GOT3 (cell line): Measurements from ENCODE around the gene CDK8.
"Not testable (repeated sequence)": the region's sequence is repeated elsewhere in the genome, so short reads cannot be mapped to it uniquely, and the experiment has no call there.

Experiments
- DNase-seq: peaks from one replicate; lab custom pipeline; 2025; ENCODE audit warnings: mixed read lengths; lab: John Stamatoyannopoulos, UW

CDK8 gene

DNA sequence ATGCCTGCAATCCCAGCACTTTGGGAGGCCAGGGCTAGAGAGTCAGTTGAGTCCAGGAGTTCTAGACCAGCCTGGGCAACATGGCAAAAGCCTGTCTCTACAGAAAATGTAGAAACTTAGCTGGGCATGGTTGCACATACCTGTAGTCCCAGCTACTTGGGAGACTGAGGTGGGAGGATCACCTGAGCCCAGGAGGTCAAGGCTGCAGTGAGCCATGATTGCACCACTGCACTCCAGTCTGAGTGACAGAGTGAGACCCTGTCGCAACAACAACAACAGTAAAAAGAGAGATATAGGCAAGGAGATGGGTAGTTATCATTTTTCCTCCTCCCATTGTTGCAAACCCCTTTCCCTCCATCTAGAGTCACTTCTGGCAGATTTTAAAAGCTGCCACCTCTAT is 62.2 kb downstream of the CDK8 start:
- DNase-seq, result not testable (repeated sequence)

DNA sequence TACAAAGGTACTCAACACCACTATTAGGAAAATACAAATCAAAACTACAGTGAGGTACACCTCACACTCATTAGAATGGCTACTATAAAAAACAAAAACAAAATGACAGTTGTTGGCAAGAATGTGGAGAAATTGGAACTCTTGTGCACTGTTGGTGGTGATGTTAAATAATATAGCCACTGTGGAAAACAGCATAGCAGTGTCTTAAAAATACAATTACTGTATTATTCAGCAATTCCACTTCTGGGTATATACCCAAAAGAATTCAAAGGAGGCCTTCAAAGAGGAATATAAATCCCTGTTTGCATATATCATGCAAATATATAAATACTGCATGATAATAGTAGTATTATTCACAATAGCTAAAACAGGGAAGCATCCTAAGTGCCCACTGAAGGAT is 66.8 kb downstream of the CDK8 start:
- no peak for DNase-seq

- no peak for DNase-seq
Measured at GRCh38 chr13:26323127-26323526, 69.2 kb downstream of the CDK8 start.

DNA sequence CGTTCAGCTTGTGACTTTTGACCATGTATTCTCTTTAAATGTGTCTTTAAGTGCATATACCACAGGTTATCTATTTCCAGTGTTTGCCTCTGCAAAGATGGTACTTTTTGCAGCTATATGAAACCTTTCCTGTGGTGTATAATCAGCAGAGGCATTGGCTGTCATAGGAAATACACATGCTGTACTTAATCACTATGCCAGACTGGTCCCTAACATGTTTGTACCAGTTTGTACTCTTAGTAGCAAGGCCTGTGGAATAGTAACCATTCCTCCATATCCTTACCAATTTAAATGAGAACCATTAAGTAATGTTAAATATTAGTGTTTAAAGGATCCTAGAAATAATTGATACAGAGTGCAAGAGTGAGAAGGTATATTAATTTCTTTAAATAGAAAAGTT is 69.8 kb downstream of the CDK8 start:
- no peak for DNase-seq

DNA sequence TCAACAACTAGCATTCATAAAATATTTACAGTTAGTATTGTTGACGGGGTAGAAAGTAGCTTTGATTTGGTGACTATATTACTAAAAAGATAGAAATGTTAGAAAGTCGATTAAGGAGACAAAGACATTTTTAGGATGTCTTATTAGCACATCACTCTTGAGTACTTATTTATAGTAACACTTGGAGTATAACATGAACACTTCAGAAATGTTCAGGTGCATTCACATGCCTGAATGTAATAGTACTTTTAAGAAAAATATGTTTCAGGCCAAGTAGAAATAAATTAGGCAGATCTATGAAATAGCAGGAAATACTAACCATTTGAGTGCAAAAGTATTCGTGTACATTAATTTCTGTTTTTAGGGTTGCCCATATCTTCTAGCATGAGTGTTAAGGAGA is 70.4 kb downstream of the CDK8 start:
- no peak for DNase-seq

GRCh38 chr13:26324867-26325266 is 70.9 kb downstream of the CDK8 start:
- DNase-seq, result no peak

DNA sequence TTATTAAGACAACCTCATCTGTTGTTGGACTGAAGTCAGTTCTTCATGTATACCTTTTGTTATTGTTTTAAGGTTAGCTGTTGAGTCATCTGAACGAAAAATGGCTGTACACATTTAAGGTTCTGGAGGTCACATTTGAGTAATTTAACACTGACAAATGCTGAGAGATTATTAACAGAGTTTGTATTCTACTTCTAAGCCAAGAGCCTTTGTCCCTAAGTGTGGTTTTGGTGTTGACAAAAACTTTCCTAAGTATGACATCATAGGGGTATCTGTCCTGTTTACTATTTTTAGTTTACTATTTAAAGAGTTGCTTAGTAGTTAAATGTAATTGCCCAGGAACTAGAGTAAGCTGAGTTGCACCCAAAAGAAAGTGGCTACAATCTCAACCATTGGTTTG is 71.9 kb downstream of the CDK8 start:
- DNase-seq, result no peak

GRCh38 chr13:26326562-26326961 is 72.6 kb downstream of the CDK8 start:
- DNase-seq, result no peak

GRCh38 chr13:26327940-26328725 is 74.2 kb downstream of the CDK8 start:
- no peak for DNase-seq

DNA sequence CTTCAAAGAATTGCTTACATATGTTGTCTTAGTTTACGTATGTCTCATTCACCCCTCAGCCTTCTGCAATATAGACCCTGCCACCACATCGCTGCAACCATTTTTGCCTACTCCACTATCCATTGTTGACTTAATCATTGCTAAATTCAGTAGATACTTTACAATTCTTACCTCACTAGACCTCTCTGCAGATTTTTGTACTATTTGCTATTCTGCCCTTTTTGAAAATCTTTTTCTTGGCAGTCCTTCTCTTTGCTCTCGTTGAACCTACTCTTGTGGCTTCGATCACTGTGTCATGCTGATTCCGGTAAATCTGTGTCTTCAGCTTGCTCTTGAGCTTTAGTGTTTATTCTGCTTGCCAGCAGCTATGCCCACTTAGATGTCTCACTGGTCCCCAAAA is 81.2 kb downstream of the CDK8 start:
- no peak for DNase-seq

GRCh38 chr13:26340807-26341206 is 86.9 kb downstream of the CDK8 start:
- no peak for DNase-seq

DNA sequence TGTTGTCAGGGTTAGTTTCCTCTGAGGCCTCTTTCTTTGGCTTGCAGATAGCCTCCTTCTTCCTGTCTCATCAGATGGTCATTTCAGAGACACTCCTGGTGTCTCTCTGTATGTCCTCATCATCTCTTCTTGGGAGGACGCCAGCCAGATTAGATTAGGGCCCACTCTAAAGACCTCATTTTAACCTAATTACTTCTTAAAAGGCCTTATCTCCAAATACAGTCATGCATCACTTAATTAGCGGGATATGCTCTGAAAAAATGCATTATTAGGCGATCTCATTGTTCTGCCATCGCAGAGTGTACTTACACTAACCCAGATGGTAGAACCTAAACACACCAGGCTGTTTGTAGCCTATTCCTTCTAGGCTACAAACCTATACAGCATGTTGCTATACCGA is 89.0 kb downstream of the CDK8 start:
- no peak for DNase-seq

GRCh38 chr13:26343816-26344215 is 89.9 kb downstream of the CDK8 start:
- no peak for DNase-seq

GRCh38 chr13:26344980-26345379 is 91.1 kb downstream of the CDK8 start:
- no peak for DNase-seq

DNA sequence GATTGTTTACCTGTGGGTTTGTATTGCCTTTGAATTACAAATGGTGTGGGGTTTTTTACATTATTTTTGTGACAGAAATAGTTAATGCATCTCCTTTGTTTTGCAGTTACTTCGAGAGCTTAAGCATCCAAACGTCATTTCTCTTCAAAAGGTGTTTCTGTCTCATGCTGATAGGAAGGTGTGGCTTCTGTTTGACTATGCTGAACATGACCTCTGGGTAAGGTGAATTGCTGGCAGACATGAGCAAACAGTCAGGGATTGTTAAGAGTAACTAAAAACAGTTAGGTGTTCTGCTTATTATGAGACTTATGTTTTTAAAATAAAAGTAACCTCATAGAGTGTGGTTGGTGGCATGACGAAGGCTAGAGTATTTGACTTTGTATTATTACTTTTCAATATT is 95.0 kb downstream of the CDK8 start:
- DNase-seq, result no peak

GRCh38 chr13:26362261-26362660 is 108.3 kb downstream of the CDK8 start:
- no peak for DNase-seq

GRCh38 chr13:26370553-26370952 is 116.6 kb downstream of the CDK8 start:
- no peak for DNase-seq

- DNase-seq, result no peak
Measured at GRCh38 chr13:26372747-26373146, 118.8 kb downstream of the CDK8 start.

- no peak for DNase-seq
Measured at GRCh38 chr13:26376430-26376829, 122.5 kb downstream of the CDK8 start.

DNA sequence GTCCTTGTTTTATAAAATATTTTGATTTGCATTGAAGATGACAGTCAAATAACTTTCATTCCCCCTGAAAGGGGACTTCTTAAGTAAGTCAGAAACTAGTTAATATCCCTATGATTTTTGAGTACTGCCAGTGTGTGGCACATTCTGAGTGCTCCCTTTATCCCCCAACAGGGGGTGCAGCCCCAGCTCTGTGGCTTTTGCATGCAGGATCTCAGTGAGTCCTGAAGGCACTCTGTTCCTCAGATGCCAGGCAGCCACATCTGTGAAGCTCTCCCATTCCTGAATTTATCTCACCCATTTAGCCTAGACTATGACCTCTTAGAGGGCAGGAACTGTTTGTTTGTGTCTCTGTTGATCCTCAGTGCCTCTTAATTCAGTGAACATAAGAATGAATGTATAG is 123.1 kb downstream of the CDK8 start:
- DNase-seq, result no peak

DNA sequence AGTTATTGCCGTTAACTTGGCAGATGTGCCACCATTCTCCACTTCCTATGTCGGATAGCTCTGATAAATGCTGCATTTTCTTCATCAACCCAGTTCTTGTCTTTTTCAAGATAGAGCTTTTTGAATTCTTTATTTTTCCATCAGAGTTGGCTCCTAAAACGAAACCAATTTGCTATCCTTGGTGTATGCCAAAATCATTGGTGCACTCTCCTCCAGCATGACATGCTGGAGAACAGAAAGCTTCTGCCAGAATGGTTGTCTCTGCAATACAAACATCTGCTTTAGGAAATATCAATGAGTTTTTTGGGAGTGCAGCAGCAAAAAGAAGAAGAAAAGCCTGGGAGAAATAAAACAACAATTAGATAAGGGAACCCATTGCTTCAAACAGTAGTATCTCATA is 124.2 kb downstream of the CDK8 start:
- no peak for DNase-seq

- no peak for DNase-seq
Measured at GRCh38 chr13:26379831-26380230, 125.9 kb downstream of the CDK8 start.

DNA sequence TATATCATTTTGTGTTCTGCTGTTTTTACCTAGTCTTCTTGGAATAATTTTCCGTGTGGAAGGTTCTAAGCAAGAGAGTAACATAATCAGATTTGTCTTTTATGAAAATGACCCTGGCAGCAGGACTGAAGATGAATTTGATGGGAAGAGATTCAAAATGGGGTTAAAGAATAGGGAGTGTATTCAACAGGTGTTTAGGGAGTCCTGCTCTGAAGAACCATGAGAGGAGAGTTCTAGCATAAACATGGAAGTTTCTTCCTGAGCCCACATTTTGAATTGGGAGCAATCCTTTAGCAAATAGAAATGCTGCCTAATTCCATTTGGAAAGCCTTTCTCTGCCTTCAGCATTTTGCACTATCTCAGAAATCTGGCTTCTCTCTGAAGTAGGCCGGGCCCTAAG is 127.0 kb downstream of the CDK8 start:
- DNase-seq, result no peak

- no peak for DNase-seq
Measured at GRCh38 chr13:26382366-26382765, 128.4 kb downstream of the CDK8 start.
